HepG2 (cell line): ENCODE measurements around the gene PHF23. TPM values are rescaled to one million over a fixed set of nuclear protein-coding genes. Genes with fewer than 3 reads are reported as not detected.

ENCODE experiments used
- CCAR2 ChIP-seq: fragments of 200-400 bp; formaldehyde crosslinking; optimal IDR thresholded peaks from 2 replicates; pipeline ENCODE3; 2018; ENCODE audit warnings: low read depth, mild to moderate bottlenecking, low read length, moderate library complexity
- FOXK2 ChIP-seq: fragments of 450-650 bp; IDR thresholded peaks from 2 replicates; pipeline ENCODE4 v1.6.1; 2016
- GLMP ChIP-seq: sonication (generic); formaldehyde crosslinking; IDR thresholded peaks from 2 replicates; pipeline ENCODE4 v1.9.0; 2021; ENCODE audit warnings: missing genetic modification reagents, mild to moderate bottlenecking, borderline replicate concordance
- MYC ChIP-seq: sonication (generic); formaldehyde crosslinking; IDR thresholded peaks from 2 replicates; pipeline ENCODE4 v1.9.0; 2021; ENCODE audit warnings: missing genetic modification reagents, borderline replicate concordance
- NFE2L1 ChIP-seq: sonication (generic); formaldehyde crosslinking; IDR thresholded peaks from 2 replicates; pipeline ENCODE4 v1.4.0; 2020; ENCODE audit warnings: missing genetic modification reagents, mild to moderate bottlenecking, borderline replicate concordance
- SP140L ChIP-seq: sonication (generic); formaldehyde crosslinking; IDR thresholded peaks from 2 replicates; pipeline ENCODE4 v1.4.0; 2020; ENCODE audit warnings: missing genetic modification reagents, borderline replicate concordance
- TAF1 ChIP-seq: sonication (generic); formaldehyde crosslinking; IDR thresholded peaks from 2 replicates; pipeline ENCODE4 v1.4.0; 2020; ENCODE audit warnings: missing genetic modification reagents
- ZFP36L1 ChIP-seq: sonication (generic); formaldehyde crosslinking; IDR thresholded peaks from 2 replicates; pipeline ENCODE4 v1.8.0; 2022; ENCODE audit warnings: mild to moderate bottlenecking, missing genetic modification reagents, moderate library complexity
- ZNF253 ChIP-seq: sonication (generic); formaldehyde crosslinking; IDR thresholded peaks from 2 replicates; pipeline ENCODE4 v1.8.0; 2022; ENCODE audit warnings: mild to moderate bottlenecking, missing genetic modification reagents, borderline replicate concordance
- ZNF547 ChIP-seq: sonication (generic); formaldehyde crosslinking; IDR thresholded peaks from 2 replicates; pipeline ENCODE4 v1.5.1; 2020; ENCODE audit warnings: mild to moderate bottlenecking, missing genetic modification reagents
- ZNF709 ChIP-seq: sonication (generic); formaldehyde crosslinking; IDR thresholded peaks from 2 replicates; pipeline ENCODE4 v1.5.0; 2020; ENCODE audit warnings: mild to moderate bottlenecking, missing genetic modification reagents
- polyA plus RNA-seq, 8 experiments: library from polyadenylated mRNA; depleted of rRNA in 3 of 8; stranded (reverse) in 7 of 8; unstranded in 1 of 8; fragments of >200 nt; fragmentation: Illumina TruSeq in 4 of 8; extraction: Trizol in 4 of 8; gene quantifications; 2 replicates each; pipeline versions ENCODE4 v1.2.1 to v1.2.3, GENCODE V29; 2011 to 2016; ENCODE audit warnings: low read depth in 4 of 8, missing spikeins in 1 of 8, mixed read lengths in 1 of 8; ENCODE audit not compliant: insufficient read depth in 1 of 8
- total RNA-seq, 5 experiments: library from RNA; depleted of rRNA; stranded (reverse); fragments of >200 nt; fragmentation: Illumina TruSeq; extraction: Trizol; gene quantifications; 2 replicates each; pipeline ENCODE4 v1.2.3, GENCODE V29; 2016; ENCODE audit warnings: low read depth in 1 of 5
- TF ChIP-seq, protein P1 (sequence below): sonication (generic); formaldehyde crosslinking; IDR thresholded peaks from 2 replicates; pipeline ENCODE4 v1.4.0; 2020; ENCODE audit warnings: mild to moderate bottlenecking, missing genetic modification reagents, borderline replicate concordance
- TF ChIP-seq, protein P2 (sequence below): sonication (generic); formaldehyde crosslinking; conservative IDR thresholded peaks from 2 replicates; pipeline ENCODE4 v1.8.0; 2022; ENCODE audit warnings: mild to moderate bottlenecking, moderate library complexity, missing genetic modification reagents
- TF ChIP-seq, protein P3 (sequence below): sonication (generic); formaldehyde crosslinking; IDR thresholded peaks from 2 replicates; pipeline ENCODE4 v1.4.0; 2020; ENCODE audit warnings: mild to moderate bottlenecking, missing genetic modification reagents
- TF ChIP-seq, protein P4 (sequence below): sonication (generic); formaldehyde crosslinking; IDR thresholded peaks from 2 replicates; pipeline ENCODE4 v1.4.0; 2020; ENCODE audit warnings: missing genetic modification reagents
- TF ChIP-seq, protein P5 (sequence below): IDR thresholded peaks from 2 replicates; pipeline ENCODE4 v1.6.1; 2016

The PHF23 gene
- total and polyA plus RNA-seq, 2 of the 13 experiments (the other 11 are each of a cell fraction or from before 2014, with no cell fraction given): 27.6 to 33.2 TPM

GRCh38 chr17:7234083-7234951 is 4.9 kb downstream of the PHF23 start, which contains the start of gene DVL2 (continued):
- TF ChIP-seq, protein P1, sequence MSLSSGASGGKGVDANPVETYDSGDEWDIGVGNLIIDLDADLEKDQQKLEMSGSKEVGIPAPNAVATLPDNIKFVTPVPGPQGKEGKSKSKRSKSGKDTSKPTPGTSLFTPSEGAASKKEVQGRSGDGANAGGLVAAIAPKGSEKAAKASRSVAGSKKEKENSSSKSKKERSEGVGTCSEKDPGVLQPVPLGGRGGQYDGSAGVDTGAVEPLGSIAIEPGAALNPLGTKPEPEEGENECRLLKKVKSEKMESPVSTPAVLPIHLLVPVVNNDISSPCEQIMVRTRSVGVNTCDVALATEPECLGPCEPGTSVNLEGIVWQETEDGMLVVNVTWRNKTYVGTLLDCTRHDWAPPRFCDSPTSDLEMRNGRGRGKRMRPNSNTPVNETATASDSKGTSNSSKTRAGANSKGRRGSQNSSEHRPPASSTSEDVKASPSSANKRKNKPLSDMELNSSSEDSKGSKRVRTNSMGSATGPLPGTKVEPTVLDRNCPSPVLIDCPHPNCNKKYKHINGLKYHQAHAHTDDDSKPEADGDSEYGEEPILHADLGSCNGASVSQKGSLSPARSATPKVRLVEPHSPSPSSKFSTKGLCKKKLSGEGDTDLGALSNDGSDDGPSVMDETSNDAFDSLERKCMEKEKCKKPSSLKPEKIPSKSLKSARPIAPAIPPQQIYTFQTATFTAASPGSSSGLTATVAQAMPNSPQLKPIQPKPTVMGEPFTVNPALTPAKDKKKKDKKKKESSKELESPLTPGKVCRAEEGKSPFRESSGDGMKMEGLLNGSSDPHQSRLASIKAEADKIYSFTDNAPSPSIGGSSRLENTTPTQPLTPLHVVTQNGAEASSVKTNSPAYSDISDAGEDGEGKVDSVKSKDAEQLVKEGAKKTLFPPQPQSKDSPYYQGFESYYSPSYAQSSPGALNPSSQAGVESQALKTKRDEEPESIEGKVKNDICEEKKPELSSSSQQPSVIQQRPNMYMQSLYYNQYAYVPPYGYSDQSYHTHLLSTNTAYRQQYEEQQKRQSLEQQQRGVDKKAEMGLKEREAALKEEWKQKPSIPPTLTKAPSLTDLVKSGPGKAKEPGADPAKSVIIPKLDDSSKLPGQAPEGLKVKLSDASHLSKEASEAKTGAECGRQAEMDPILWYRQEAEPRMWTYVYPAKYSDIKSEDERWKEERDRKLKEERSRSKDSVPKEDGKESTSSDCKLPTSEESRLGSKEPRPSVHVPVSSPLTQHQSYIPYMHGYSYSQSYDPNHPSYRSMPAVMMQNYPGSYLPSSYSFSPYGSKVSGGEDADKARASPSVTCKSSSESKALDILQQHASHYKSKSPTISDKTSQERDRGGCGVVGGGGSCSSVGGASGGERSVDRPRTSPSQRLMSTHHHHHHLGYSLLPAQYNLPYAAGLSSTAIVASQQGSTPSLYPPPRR (CRISPR knock-in tag): peak; percentile 28; the same call in 1 of the 2 replicates
- TF ChIP-seq ZNF253 (no peak; the same call in 1 of the 2 replicates), TAF1 (CRISPR knock-in tag) (peak; percentile 73; the same call in 1 of the 2 replicates), GLMP (CRISPR knock-in tag) (no peak), FOXK2 (peak; percentile 18; the same call in 1 of the 2 replicates), NFE2L1 (CRISPR knock-in tag) (no peak), MYC (CRISPR knock-in tag) (peak; percentile 93), ZNF547 (CRISPR knock-in tag) (peak; percentile 66), ZFP36L1 (CRISPR knock-in tag) (no peak), SP140L (CRISPR knock-in tag) (no peak), CCAR2 (no peak), ZNF709 (CRISPR knock-in tag) (peak; percentile 92)
- TF ChIP-seq, protein P2, sequence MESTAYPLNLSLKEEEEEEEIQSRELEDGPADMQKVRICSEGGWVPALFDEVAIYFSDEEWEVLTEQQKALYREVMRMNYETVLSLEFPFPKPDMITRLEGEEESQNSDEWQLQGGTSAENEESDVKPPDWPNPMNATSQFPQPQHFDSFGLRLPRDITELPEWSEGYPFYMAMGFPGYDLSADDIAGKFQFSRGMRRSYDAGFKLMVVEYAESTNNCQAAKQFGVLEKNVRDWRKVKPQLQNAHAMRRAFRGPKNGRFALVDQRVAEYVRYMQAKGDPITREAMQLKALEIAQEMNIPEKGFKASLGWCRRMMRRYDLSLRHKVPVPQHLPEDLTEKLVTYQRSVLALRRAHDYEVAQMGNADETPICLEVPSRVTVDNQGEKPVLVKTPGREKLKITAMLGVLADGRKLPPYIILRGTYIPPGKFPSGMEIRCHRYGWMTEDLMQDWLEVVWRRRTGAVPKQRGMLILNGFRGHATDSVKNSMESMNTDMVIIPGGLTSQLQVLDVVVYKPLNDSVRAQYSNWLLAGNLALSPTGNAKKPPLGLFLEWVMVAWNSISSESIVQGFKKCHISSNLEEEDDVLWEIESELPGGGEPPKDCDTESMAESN: peak; percentile 58; the same call in 1 of the 2 replicates
- TF ChIP-seq, protein P3, sequence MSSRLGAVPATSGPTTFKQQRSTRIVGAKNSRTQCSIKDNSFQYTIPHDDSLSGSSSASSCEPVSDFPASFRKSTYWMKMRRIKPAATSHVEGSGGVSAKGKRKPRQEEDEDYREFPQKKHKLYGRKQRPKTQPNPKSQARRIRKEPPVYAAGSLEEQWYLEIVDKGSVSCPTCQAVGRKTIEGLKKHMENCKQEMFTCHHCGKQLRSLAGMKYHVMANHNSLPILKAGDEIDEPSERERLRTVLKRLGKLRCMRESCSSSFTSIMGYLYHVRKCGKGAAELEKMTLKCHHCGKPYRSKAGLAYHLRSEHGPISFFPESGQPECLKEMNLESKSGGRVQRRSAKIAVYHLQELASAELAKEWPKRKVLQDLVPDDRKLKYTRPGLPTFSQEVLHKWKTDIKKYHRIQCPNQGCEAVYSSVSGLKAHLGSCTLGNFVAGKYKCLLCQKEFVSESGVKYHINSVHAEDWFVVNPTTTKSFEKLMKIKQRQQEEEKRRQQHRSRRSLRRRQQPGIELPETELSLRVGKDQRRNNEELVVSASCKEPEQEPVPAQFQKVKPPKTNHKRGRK: no peak
- TF ChIP-seq, protein P4, sequence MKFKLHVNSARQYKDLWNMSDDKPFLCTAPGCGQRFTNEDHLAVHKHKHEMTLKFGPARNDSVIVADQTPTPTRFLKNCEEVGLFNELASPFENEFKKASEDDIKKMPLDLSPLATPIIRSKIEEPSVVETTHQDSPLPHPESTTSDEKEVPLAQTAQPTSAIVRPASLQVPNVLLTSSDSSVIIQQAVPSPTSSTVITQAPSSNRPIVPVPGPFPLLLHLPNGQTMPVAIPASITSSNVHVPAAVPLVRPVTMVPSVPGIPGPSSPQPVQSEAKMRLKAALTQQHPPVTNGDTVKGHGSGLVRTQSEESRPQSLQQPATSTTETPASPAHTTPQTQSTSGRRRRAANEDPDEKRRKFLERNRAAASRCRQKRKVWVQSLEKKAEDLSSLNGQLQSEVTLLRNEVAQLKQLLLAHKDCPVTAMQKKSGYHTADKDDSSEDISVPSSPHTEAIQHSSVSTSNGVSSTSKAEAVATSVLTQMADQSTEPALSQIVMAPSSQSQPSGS (CRISPR knock-in tag): peak; percentile 37; the same call in 1 of the 2 replicates
- TF ChIP-seq, protein P5, sequence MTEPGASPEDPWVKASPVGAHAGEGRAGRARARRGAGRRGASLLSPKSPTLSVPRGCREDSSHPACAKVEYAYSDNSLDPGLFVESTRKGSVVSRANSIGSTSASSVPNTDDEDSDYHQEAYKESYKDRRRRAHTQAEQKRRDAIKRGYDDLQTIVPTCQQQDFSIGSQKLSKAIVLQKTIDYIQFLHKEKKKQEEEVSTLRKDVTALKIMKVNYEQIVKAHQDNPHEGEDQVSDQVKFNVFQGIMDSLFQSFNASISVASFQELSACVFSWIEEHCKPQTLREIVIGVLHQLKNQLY: peak; percentile 93; the same call in 1 of the 2 replicates
